K562 (cell line): ENCODE data around the gene SOSTDC1. TPM values are rescaled to one million over a fixed set of nuclear protein-coding genes. Genes with fewer than 3 reads are reported as not detected.

Source experiments
- GTF2E2 ChIP-seq: fragments of 200-800 bp; sonication (Bioruptor generic); IDR thresholded peaks from 2 replicates; pipeline ENCODE4 v1.6.1; 2016; ENCODE audit warnings: missing genetic modification characterization, missing compliant biosample characterization
- JUN ChIP-seq, 2 experiments: sonication (generic) in 1 of 2; formaldehyde crosslinking in 1 of 2; IDR thresholded peaks; 2 replicates each; pipeline versions ENCODE4 v1.6.1 to v1.8.0; 2012 to 2022; ENCODE audit warnings: borderline replicate concordance in 2 of 2, mild to moderate bottlenecking in 2 of 2, improper control_type of control experiment in 1 of 2, low read depth in 1 of 2, low read length in 1 of 2, missing genetic modification reagents in 1 of 2
- JUND ChIP-seq, 2 experiments: IDR thresholded peaks; 2 replicates in 1 of 2; 3 replicates in 1 of 2; pipeline ENCODE4 v1.6.1; 2011; ENCODE audit warnings: borderline replicate concordance in 2 of 2, low read depth in 2 of 2, low read length in 2 of 2, improper control_type of control experiment in 1 of 2, missing biosample characterization in 1 of 2, missing genetic modification characterization in 1 of 2, missing genetic modification reagents in 1 of 2
- MYNN ChIP-seq, 2 experiments: sonication (generic); formaldehyde crosslinking in 1 of 2; IDR thresholded peaks; 2 replicates each; pipeline versions ENCODE4 v1.5.0 to v1.6.1; 2016 to 2020; ENCODE audit warnings: antibody characterized with exemption in 1 of 2, missing genetic modification reagents in 1 of 2
- PHB2 ChIP-seq: fragments of 450-650 bp; IDR thresholded peaks from 2 replicates; pipeline ENCODE4 v1.6.1; 2017; ENCODE audit warnings: low read depth
- POLR2H ChIP-seq: IDR thresholded peaks from 2 replicates; pipeline ENCODE4 v1.6.1; 2016; ENCODE audit warnings: missing genetic modification characterization, low read depth, mild to moderate bottlenecking, control low read depth, missing compliant biosample characterization, moderate library complexity
- SMAD3 ChIP-seq: fragments of 450-650 bp; formaldehyde crosslinking; conservative IDR thresholded peaks from 2 replicates; pipeline ENCODE4 v1.4.0; 2020; ENCODE audit warnings: mild to moderate bottlenecking
- TCF7 ChIP-seq: sonication (generic); IDR thresholded peaks from 2 replicates; pipeline ENCODE4 v1.6.1; 2016; ENCODE audit warnings: antibody characterized with exemption, borderline replicate concordance
- ZNF124 ChIP-seq: sonication (generic); formaldehyde crosslinking; IDR thresholded peaks from 2 replicates; pipeline ENCODE4 v1.8.1; 2022; ENCODE audit warnings: missing genetic modification reagents
- polyA plus RNA-seq, 8 experiments: library from polyadenylated mRNA; depleted of rRNA in 4 of 8; stranded (reverse) in 5 of 8; unstranded in 3 of 8; fragments of >200 nt; fragmentation: Nextera tagmentation in 2 of 8; fragmentation: Illumina TruSeq in 1 of 8; extraction: Ambion mirVana in 2 of 8; extraction: Trizol in 1 of 8; gene quantifications; 2 replicates each; pipeline versions ENCODE4 v1.2.1 to v1.2.3, GENCODE V29; 2011 to 2014; ENCODE audit warnings: inconsistent platforms in 1 of 8, missing spikeins in 1 of 8
- total RNA-seq, 7 experiments: library from RNA; depleted of rRNA in 6 of 7; stranded (reverse); fragments of >200 nt in 6 of 7; fragmentation: Illumina TruSeq in 2 of 7; extraction: Trizol in 2 of 7; gene quantifications; 2 replicates each; pipeline versions ENCODE4 v1.2.1 to v1.2.3, GENCODE V29; 2011 to 2021; ENCODE audit warnings: low replicate concordance in 1 of 7
- TF ChIP-seq, protein P1 (sequence below): sonication (generic); formaldehyde crosslinking; IDR thresholded peaks from 2 replicates; pipeline ENCODE4 v1.8.0; 2023; ENCODE audit warnings: mild to moderate bottlenecking, missing genetic modification reagents
- TF ChIP-seq, protein P2 (sequence below): fragments of 250-450 bp; sonication (Bioruptor Pico); IDR thresholded peaks from 2 replicates; pipeline ENCODE4 v1.5.1; 2021; ENCODE audit warnings: mild to moderate bottlenecking

Gene SOSTDC1
- total and polyA plus RNA-seq, 9 of the 15 experiments (the other 6 are each of a cell fraction or from before 2014, with no cell fraction given) = 8.3 to 48.6 (median 15.9) TPM

DNA sequence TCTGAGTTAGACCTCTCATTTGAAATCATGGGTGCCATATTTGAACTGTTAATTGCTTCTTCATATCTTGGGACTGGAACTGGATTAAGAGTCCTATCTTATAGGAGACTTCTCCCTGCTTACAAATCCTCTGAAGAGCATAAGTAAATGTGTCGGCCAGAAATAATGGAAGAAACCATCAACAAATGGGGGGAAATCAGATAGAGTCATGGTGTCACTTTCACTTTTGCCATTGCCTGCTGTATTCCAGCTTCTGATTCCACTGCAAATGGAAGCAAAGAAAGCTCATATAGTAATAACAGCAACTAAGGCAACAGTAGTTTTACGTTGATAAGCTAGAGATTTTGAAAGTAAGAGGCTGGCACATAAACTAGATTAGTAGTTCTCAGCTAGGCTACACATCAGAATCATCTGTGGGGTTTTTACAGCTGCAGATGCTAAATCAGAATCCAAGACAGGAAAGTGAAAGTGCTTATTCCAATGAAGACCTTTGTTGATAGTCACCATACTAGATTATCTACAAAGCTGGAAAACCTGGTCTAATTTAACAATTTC is 31.9 kb downstream of the SOSTDC1 start (continued):
- TF ChIP-seq, protein P1, sequence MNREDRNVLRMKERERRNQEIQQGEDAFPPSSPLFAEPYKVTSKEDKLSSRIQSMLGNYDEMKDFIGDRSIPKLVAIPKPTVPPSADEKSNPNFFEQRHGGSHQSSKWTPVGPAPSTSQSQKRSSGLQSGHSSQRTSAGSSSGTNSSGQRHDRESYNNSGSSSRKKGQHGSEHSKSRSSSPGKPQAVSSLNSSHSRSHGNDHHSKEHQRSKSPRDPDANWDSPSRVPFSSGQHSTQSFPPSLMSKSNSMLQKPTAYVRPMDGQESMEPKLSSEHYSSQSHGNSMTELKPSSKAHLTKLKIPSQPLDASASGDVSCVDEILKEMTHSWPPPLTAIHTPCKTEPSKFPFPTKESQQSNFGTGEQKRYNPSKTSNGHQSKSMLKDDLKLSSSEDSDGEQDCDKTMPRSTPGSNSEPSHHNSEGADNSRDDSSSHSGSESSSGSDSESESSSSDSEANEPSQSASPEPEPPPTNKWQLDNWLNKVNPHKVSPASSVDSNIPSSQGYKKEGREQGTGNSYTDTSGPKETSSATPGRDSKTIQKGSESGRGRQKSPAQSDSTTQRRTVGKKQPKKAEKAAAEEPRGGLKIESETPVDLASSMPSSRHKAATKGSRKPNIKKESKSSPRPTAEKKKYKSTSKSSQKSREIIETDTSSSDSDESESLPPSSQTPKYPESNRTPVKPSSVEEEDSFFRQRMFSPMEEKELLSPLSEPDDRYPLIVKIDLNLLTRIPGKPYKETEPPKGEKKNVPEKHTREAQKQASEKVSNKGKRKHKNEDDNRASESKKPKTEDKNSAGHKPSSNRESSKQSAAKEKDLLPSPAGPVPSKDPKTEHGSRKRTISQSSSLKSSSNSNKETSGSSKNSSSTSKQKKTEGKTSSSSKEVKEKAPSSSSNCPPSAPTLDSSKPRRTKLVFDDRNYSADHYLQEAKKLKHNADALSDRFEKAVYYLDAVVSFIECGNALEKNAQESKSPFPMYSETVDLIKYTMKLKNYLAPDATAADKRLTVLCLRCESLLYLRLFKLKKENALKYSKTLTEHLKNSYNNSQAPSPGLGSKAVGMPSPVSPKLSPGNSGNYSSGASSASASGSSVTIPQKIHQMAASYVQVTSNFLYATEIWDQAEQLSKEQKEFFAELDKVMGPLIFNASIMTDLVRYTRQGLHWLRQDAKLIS (CRISPR knock-in tag) = no peak
- TF ChIP-seq PHB2 (no peak), TCF7 (no peak), GTF2E2 (tag) (no peak), MYNN (IDR thresholded peaks at IDR 0.05) (no peak), MYNN (CRISPR knock-in tag; IDR thresholded peaks at IDR 0.05) (no peak), POLR2H (peak; percentile 18; the same call in 1 of the 2 replicates), ZNF124 (no peak), JUND (IDR thresholded peaks at IDR 0.05; ENCODE audit: borderline replicate concordance, low read depth, low read length) (peak; percentile 66), JUND (tag; IDR thresholded peaks at IDR 0.05; ENCODE audit: borderline replicate concordance, low read depth, low read length) (no peak; the same call in 2 of the 3 replicates), SMAD3 (CRISPR knock-in tag) (0 out of 2 replicates have a peak, but pooled peaks have one; percentile 14), JUN (IDR thresholded peaks at IDR 0.05; ENCODE audit: borderline replicate concordance, low read depth, low read length) (no peak), JUN (CRISPR knock-in tag; IDR thresholded peaks at IDR 0.05; ENCODE audit: borderline replicate concordance) (no peak)
- TF ChIP-seq, protein P2, sequence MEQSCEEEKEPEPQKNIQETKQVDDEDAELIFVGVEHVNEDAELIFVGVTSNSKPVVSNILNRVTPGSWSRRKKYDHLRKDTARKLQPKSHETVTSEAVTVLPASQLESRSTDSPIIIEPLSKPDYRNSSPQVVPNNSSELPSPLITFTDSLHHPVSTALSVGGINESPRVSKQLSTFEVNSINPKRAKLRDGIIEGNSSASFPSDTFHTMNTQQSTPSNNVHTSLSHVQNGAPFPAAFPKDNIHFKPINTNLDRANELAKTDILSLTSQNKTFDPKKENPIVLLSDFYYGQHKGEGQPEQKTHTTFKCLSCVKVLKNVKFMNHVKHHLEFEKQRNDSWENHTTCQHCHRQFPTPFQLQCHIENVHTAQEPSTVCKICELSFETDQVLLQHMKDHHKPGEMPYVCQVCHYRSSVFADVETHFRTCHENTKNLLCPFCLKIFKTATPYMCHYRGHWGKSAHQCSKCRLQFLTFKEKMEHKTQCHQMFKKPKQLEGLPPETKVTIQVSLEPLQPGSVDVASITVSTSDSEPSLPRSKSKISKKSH = no peak
- TF ChIP-seq, all 486 proteins: peak for 30
